Embryonic facial prominence (tissue), 1 donor: ENCODE measurements around the gene RPS16.
"Not testable (repeated sequence)": the region's sequence is repeated elsewhere in the genome, so short reads cannot be mapped to it uniquely, and the experiment has no call there.

Experiments used
- DNase-seq: peaks from one replicate; pipeline ENCODE4 v3.0.0-alpha.2; 2016; ENCODE audit errors: extremely low spot score

Gene RPS16

DNA sequence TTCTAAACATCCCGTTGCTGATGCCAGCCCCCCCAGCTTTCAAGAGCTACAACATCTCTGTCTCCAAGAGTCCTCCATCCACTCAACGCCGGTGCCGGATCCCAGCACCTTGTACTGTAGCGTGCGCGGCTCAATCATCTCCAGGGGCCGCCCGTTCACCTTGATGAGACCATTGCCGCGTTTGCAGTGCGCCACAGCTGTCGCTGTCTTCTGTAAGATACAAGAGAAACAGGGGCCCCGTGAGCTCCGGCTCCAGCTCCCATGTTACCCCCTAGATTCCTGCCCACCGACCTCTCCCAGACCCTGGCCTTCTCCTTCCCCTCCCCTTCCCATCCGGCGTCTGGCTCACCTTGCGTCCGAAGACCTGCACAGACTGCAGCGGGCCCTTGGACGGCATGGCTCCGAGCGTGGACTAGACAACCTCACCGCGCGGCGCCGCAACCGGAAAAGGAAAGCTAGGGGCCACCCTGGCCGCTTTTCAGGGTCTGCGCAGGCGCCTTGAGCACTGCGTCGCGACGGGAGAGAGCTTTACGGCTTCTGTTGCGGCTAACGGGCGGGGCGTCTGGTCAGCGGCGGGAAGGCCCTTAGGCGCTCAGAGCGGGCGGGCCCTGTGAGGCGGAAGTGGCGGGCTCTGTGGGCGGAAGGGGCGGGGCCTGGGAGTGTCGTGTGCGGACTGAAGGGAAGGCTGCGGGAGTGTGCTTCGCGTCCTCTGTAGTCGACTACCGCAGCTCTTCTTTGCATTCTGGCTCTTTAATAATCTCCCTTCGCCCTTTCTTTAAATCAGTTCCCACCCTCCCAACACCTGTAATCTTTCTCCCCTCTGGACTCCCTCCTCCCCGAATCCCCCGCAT lies at the start of gene RPS16:
Gene RPS16, minus strand, starts transcription at position 451 of the 851 bp plus-strand sequence. Its CDS starts 54 bp downstream, at position 397.
- DNase-seq = peak; percentile 96

DNA sequence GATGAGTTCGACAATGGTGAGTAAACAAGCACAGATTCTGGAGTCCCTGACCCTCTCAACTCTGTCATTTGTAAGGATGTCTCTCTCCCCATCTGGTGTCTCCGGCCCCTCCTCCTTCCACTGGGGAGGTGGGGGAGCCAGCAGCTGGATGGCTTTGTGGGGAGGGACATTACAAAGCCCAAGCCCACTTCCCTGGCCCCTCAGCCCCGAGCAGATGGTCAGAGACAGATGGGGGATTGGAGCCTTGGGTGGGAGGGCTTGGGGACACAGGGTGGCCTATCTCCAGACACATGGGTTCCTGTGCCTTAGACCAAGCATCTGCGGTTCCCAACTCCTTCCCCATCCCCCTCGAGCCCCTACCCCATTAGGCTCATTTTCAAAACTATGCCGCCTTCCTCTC lies 47.4 kb upstream of the RPS16 start:
- no peak for DNase-seq

DNA sequence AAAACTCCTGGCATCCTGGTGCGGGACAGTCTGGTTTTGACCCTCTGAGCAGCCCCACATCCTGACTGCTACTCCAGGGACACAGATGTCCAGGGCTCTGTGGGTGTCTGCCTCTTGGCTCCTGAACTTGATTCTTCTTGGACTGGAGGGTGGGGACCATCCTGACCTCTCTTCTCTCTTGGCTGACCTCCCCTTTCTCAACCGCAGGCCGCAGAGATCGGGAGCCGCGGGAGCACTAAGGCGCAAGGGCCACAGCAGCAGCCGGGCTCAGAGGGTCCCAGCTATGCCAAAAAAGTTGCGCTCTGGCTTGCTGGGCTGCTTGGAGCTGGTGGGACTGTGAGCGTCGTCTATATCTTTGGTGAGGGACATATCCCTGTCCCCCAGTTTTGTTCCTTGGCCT lies 45.9 kb upstream of the RPS16 start:
- DNase-seq = no peak

DNA sequence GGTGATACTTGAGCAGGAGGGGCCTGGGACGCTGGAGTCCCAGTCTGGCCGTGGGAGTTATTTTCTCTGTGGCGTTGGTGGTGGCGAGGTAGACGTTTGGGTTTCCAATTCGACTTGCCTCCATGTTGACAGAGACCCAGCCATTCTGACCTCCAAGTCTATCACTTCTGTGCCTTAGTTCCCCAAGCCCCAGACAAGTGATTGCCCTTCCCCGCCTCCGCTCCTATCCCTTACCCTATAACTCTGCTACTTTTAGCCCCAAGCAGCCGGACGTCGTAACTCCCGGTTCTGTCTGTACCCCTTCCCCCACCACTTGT lies 45.4 kb upstream of the RPS16 start:
- DNase-seq = no peak

- peak; percentile 85 for DNase-seq
Measured at GRCh38 chr19:39480337-39481228, 44.8 kb upstream of the RPS16 start, which contains the start of gene TIMM50. Gene TIMM50, plus strand, starts transcription at chr19:39480838. Its CDS starts 16 bp downstream, at chr19:39480854.

DNA sequence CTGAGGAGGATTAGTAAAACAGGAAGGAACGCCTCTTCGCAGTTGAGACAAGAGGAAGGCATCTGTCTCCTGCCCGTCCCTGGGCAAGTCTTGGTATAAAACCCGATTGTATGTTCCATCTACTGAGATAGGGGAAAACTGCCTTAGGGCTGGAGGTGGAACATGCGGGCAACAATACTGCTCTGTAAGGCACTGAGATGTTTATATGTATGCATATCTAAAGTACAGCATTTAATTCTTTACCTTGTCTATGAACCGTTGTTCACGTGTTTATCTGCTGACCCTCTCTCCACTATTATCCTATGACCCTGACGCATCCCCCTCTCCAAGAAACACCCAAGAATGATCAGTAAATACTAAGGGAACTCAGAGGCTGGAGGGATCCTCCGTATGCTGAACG lies 44.2 kb upstream of the RPS16 start:
- DNase-seq = no peak

GRCh38 chr19:39479319-39479801 lies 43.6 kb upstream of the RPS16 start:
- not testable (repeated sequence) for DNase-seq

DNA sequence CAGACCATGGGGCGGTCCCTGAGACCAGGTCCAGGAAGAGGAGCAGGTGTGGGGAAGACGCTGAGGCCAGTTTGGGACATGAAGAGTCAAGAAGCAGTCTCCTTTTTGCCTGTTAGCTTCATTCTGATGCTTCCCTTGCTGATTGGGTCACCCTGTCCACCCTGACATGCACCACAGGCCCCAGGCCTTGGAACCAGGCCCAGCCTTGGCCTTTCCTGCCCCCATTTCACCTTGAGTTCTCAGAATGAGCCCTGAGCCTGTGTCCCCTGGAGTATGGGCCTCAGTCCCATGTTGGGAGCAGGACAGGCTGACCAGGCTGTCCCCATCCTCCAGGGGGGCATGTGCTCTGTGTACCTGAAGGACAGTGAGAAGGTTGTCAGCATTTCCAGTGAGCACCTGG lies 40.0 kb upstream of the RPS16 start:
- no peak for DNase-seq

- DNase-seq = no peak
Measured at GRCh38 chr19:39474139-39474620, 38.4 kb upstream of the RPS16 start.

GRCh38 chr19:39473443-39473960 lies 37.8 kb upstream of the RPS16 start:
- no peak for DNase-seq

GRCh38 chr19:39472746-39473442 lies 37.1 kb upstream of the RPS16 start:
- no peak for DNase-seq

GRCh38 chr19:39471756-39472536 lies 36.2 kb upstream of the RPS16 start:
- DNase-seq = no peak

DNA sequence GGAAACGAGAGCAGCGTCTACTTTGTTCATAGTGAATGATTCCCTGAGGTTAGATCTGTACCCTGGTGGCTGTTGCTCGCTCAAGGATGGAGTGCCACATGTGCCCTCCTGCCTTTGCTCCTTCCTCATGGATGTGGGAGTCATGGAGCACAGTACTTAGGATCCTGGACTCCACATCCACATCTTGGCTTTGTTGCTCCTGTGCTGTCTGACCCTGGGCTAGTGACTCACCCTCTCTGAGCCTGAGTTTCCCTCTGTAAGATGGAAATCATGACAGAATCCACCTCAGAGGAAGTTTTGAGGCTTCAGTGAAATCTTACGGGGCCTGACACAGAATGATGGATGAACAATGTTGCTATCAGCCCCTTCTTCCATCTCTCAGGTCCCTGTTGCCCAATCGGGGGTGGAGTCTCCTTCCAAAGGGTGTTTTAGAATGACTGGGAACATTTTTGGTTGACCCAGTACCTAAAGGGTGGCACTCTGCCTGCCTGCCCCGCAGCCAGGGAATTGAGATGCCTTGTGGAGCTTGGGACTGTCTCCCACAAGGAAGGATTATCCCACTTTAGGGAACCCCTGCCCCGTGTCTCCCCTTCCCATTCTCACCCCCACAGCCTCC lies 35.1 kb upstream of the RPS16 start:
- no peak for DNase-seq

DNA sequence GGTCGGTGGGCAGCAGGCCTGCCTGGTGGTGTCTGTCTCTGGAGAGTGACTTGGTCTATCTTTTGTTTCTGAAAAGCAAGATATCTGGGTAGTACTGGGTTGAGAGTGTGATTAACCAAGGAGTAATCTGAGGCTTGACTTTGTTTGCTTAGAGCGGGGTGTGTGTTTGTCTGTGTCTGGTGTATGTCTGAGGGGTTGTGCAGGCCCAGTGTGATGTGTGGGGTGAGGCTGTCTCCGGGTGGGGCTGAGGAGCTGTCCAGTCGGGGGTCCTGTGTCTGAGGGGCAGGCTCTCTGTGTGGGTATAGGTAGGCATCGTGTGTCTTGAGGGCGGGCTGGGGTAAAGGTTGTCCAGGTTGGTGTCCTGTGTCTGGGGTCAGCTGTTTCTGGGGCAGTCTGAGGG lies 33.8 kb upstream of the RPS16 start:
- no peak for DNase-seq

GRCh38 chr19:39469036-39469435 lies 33.3 kb upstream of the RPS16 start:
- DNase-seq = no peak

GRCh38 chr19:39467941-39468340 lies 32.2 kb upstream of the RPS16 start:
- no peak for DNase-seq

- no peak for DNase-seq
Measured at GRCh38 chr19:39465956-39466747, 30.4 kb upstream of the RPS16 start.

DNA sequence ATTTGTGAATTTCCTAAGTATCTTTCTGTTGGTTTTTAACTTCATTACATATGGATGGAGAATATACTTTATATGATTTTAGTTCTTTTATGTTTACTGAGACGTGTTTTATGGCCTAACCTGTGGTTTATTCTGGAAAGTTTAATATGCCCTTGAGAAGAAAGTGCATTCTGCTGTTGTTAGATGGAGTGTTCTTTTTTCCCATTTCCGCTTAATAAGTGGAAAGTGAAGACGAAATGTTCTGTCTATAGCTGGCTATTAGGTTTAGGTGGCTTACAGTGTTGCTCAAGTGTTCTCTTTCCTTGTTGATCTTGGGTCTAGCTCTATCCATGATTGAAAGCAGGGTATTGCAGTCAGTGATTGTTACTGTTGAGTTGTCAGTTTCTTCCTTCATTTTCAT lies 27.7 kb upstream of the RPS16 start:
- DNase-seq = no peak

- DNase-seq = not testable (repeated sequence)
Measured at GRCh38 chr19:39451257-39451656, 15.5 kb upstream of the RPS16 start.
